GM23338 (cell line): Measurements from ENCODE around the gene OLFML3. TPM values are rescaled to one million over a fixed set of nuclear protein-coding genes. Genes with fewer than 3 reads are reported as not detected.
A peak's percentile ranks its signal among the peaks of the same experiment; 100 is the strongest.
"Not testable (repeated sequence)": the region's sequence is repeated elsewhere in the genome, so short reads cannot be mapped to it uniquely, and the experiment has no call there.

Source experiments
- ATAC-seq: fragments of 200-7000 bp; cut with Tn5 transposase; 3 replicates; pipeline ENCODE4 v1.9.1; 2020
- DNase-seq: peaks from one replicate; pipeline ENCODE4 v3.0.0-alpha.2; 2015; ENCODE audit warnings: low spot score
- H2AFZ ChIP-seq: fragments of 200-600 bp; sonication (generic); 2 replicates; pipeline ENCODE4 v1.8.0; 2016; ENCODE audit warnings: antibody characterized with exemption, mild to moderate bottlenecking, moderate library complexity
- H3F3A ChIP-seq: fragments of 200-600 bp; sonication (generic); replicated peaks from 2 replicates; pipeline ENCODE4 v1.8.0; 2017; ENCODE audit warnings: antibody characterized with exemption, mixed run types, low read depth
- H3K27ac ChIP-seq: fragments of 200-600 bp; sonication (generic); 2 replicates; pipeline ENCODE4 v1.6.1; 2016; ENCODE audit warnings: low read depth
- H3K27me3 ChIP-seq: fragments of 200-600 bp; sonication (generic); 2 replicates; pipeline ENCODE4 v1.8.0; 2016; ENCODE audit warnings: mild to moderate bottlenecking, mixed run types, moderate library complexity; ENCODE audit not compliant: insufficient read depth
- H3K36me3 ChIP-seq: fragments of 200-600 bp; sonication (generic); 2 replicates; pipeline ENCODE4 v1.8.0; 2016; ENCODE audit warnings: mild to moderate bottlenecking; ENCODE audit not compliant: insufficient read depth
- H3K4me1 ChIP-seq: fragments of 200-600 bp; sonication (generic); 2 replicates; pipeline ENCODE4 v1.8.0; 2016; ENCODE audit warnings: mild to moderate bottlenecking, moderate library complexity; ENCODE audit not compliant: insufficient read depth
- H3K4me2 ChIP-seq: fragments of 200-600 bp; sonication (generic); 2 replicates; pipeline ENCODE4 v1.7.1; 2017; ENCODE audit warnings: mixed run types
- H3K4me3 ChIP-seq: fragments of 200-600 bp; sonication (generic); 2 replicates; pipeline ENCODE4 v1.6.1; 2016; ENCODE audit warnings: mixed run types
- H3K79me2 ChIP-seq: fragments of 200-600 bp; sonication (generic); replicated peaks from 2 replicates; pipeline ENCODE4 v1.8.0; 2017; ENCODE audit warnings: mild to moderate bottlenecking; ENCODE audit not compliant: insufficient read depth
- H3K9me2 ChIP-seq: fragments of 200-600 bp; sonication (generic); 2 replicates; pipeline ENCODE4 v1.8.0; 2017; ENCODE audit not compliant: insufficient read depth
- H4K20me1 ChIP-seq: fragments of 200-600 bp; sonication (generic); replicated peaks from 2 replicates; pipeline ENCODE4 v1.8.0; 2017; ENCODE audit warnings: mild to moderate bottlenecking; ENCODE audit not compliant: insufficient read depth
- H3K27ac Mint-ChIP-seq: 2 replicates; pipeline ENCODE4 v1.8.0; 2020; ENCODE audit warnings: inconsistent platforms, mild to moderate bottlenecking, moderate library complexity, mixed read lengths
- H3K27me3 Mint-ChIP-seq: 3 replicates; pipeline ENCODE4 v1.8.0; 2022; ENCODE audit warnings: low read depth, mild to moderate bottlenecking, moderate library complexity, mixed read lengths, inconsistent platforms; ENCODE audit not compliant: insufficient read depth, poor library complexity
- H3K36me3 Mint-ChIP-seq: 3 replicates; pipeline ENCODE4 v1.8.0; 2021; ENCODE audit warnings: low read depth, mild to moderate bottlenecking, inconsistent platforms, moderate library complexity, mixed read lengths
- H3K4me1 Mint-ChIP-seq: 3 replicates; pipeline ENCODE4 v1.8.0; 2020; ENCODE audit warnings: mild to moderate bottlenecking, inconsistent platforms, mixed read lengths
- H3K4me3 Mint-ChIP-seq: 3 replicates; pipeline ENCODE4 v1.8.0; 2021; ENCODE audit warnings: moderate library complexity, mild to moderate bottlenecking, inconsistent platforms, mixed read lengths
- H3K9me3 Mint-ChIP-seq: 3 replicates; pipeline ENCODE4 v1.8.0; 2020; ENCODE audit warnings: moderate library complexity, mild to moderate bottlenecking, inconsistent platforms, mixed read lengths
- CREB1 ChIP-seq: fragments of 250-450 bp; sonication (Bioruptor Pico); IDR thresholded peaks from 2 replicates; pipeline ENCODE4 v1.5.0; 2020; ENCODE audit warnings: low read depth, mild to moderate bottlenecking, moderate library complexity
- JUNB ChIP-seq: IDR thresholded peaks from one replicate; pipeline ENCODE4 v1.6.1; 2016; ENCODE audit warnings: antibody characterized with exemption; ENCODE audit not compliant: unreplicated experiment
- ZNF114 ChIP-seq: fragments of 250-450 bp; sonication (Bioruptor Pico); IDR thresholded peaks from 2 replicates; pipeline ENCODE4 v1.5.0; 2020; ENCODE audit warnings: mild to moderate bottlenecking, moderate library complexity
- polyA plus RNA-seq: library from polyadenylated mRNA; unstranded; fragments of >200 nt; fragmentation: Nextera tagmentation; extraction: Ambion mirVana; gene quantifications from 2 replicates; pipeline ENCODE4 v1.2.1, GENCODE V29; 2016
- total RNA-seq: library from RNA; depleted of rRNA; stranded (reverse); fragments of >200 nt; shearing (Covaris generic); gene quantifications from 2 replicates; pipeline ENCODE4 v1.2.3, GENCODE V29; 2014

The OLFML3 gene
- total and polyA plus RNA-seq, 2 experiments from 2014 or later: 42.8 to 69.9 TPM

GRCh38 chr1:113946112-113946511 is 33.2 kb upstream of the OLFML3 start:
- no peak overlapping the region for H3K27ac ChIP-seq
- H3K4me1 Mint-ChIP-seq: peaks cover 17% of the 10 kb centered on the region
- no peaks in the 10 kb centered on the region for H3K9me3 Mint-ChIP-seq
- H3K36me3 Mint-ChIP-seq: peaks cover 14% of the 10 kb centered on the region; the same call in 2 of the 3 replicates
- peaks cover 7% of the 10 kb centered on the region; the same call in 1 of the 2 replicates for H4K20me1 ChIP-seq
- H3K4me1 ChIP-seq: no peaks in the 10 kb centered on the region
- H2AFZ ChIP-seq: no peak overlapping the region
- no peak overlapping the region for H3K4me3 ChIP-seq
- H3K27me3 Mint-ChIP-seq: no peaks in the 10 kb centered on the region
- H3F3A ChIP-seq: no peaks in the 10 kb centered on the region
- no peak overlapping the region for H3K4me3 Mint-ChIP-seq
- H3K9me2 ChIP-seq: no peaks in the 10 kb centered on the region
- TF ChIP-seq CREB1: no peak
- DNase-seq (peak; percentile 19), ATAC-seq (peak; percentile 61)
- no peak overlapping the region for H3K4me2 ChIP-seq
- no peaks in the 10 kb centered on the region for H3K27me3 ChIP-seq
- H3K79me2 ChIP-seq: peaks cover 62% of the 10 kb centered on the region
- no peak overlapping the region for H3K27ac Mint-ChIP-seq
- no peaks in the 10 kb centered on the region; the same call in 1 of the 2 replicates for H3K36me3 ChIP-seq

GRCh38 chr1:113946678-113947387 is 32.4 kb upstream of the OLFML3 start:
- peaks cover 17% of the 10 kb centered on the region for H3K4me1 Mint-ChIP-seq
- peak overlapping the region; percentile 7; the same call in 1 of the 2 replicates for H3K27ac ChIP-seq
- ATAC-seq (no peak), DNase-seq (no peak)
- H3K27me3 Mint-ChIP-seq: no peaks in the 10 kb centered on the region
- no peaks in the 10 kb centered on the region for H3K27me3 ChIP-seq
- no peaks in the 10 kb centered on the region for H3K9me2 ChIP-seq
- H3K4me2 ChIP-seq: no peak overlapping the region
- H3K36me3 Mint-ChIP-seq: peaks cover 11% of the 10 kb centered on the region; the same call in 2 of the 3 replicates
- H3K4me1 ChIP-seq: no peaks in the 10 kb centered on the region
- no peak overlapping the region for H2AFZ ChIP-seq
- H3K79me2 ChIP-seq: peaks cover 65% of the 10 kb centered on the region
- peak overlapping the region; percentile 15; the same call in 1 of the 2 replicates for H3K27ac Mint-ChIP-seq
- H3K4me3 Mint-ChIP-seq: no peak overlapping the region
- no peaks in the 10 kb centered on the region; the same call in 1 of the 2 replicates for H3K36me3 ChIP-seq
- TF ChIP-seq JUNB: no peak
- no peaks in the 10 kb centered on the region for H3F3A ChIP-seq
- H4K20me1 ChIP-seq: peaks cover 7% of the 10 kb centered on the region; the same call in 1 of the 2 replicates
- H3K9me3 Mint-ChIP-seq: no peaks in the 10 kb centered on the region
- no peak overlapping the region for H3K4me3 ChIP-seq

- no peak overlapping the region for H3K4me3 Mint-ChIP-seq
- no peaks in the 10 kb centered on the region for H3F3A ChIP-seq
- ATAC-seq (no peak), DNase-seq (no peak)
- H2AFZ ChIP-seq: no peak overlapping the region
- H3K4me3 ChIP-seq: no peak overlapping the region
- no peaks in the 10 kb centered on the region for H3K36me3 ChIP-seq
- H3K4me1 ChIP-seq: 0 out of 2 replicates have a peak, but pooled peaks cover 2% of the 10 kb centered on the region
- H3K27ac Mint-ChIP-seq: no peak overlapping the region; the same call in 1 of the 2 replicates
- H4K20me1 ChIP-seq: peaks cover 7% of the 10 kb centered on the region; the same call in 1 of the 2 replicates
- H3K27ac ChIP-seq: no peak overlapping the region
- H3K27me3 ChIP-seq: no peaks in the 10 kb centered on the region
- H3K27me3 Mint-ChIP-seq: no peaks in the 10 kb centered on the region
- H3K4me1 Mint-ChIP-seq: peaks cover 20% of the 10 kb centered on the region
- H3K36me3 Mint-ChIP-seq: peaks cover 11% of the 10 kb centered on the region; the same call in 2 of the 3 replicates
- H3K9me3 Mint-ChIP-seq: no peaks in the 10 kb centered on the region
- TF ChIP-seq ZNF114 (CRISPR knock-in tag): no peak
- H3K4me2 ChIP-seq: no peak overlapping the region
- H3K79me2 ChIP-seq: peaks cover 65% of the 10 kb centered on the region
- no peaks in the 10 kb centered on the region for H3K9me2 ChIP-seq
Measured at GRCh38 chr1:113947388-113948107, 31.7 kb upstream of the OLFML3 start.

DNA sequence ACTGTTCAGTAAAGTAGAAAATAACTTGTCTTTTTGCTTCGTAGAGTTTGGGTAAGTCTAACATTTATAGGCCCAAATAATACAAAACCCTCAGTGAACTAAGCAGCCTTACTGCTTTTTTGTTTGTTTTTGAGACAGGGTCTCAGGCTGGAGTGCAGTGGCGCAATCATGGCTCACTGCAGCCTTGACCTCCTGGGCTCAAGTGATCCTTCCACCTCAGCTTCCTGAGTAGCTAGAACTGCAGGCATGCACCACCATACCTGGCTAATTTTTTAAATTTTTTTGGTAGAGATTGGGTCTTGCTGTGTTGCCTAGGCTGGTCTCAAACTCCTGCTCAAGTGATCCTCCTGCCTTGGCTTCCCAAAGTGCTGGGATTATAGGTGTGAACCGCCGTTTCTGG is 31.1 kb upstream of the OLFML3 start:
- not testable (repeated sequence) for H3K27me3 Mint-ChIP-seq, H3K4me1 ChIP-seq, H3K4me3 ChIP-seq, H3K36me3 ChIP-seq, ATAC-seq, H2AFZ ChIP-seq, H3K4me3 Mint-ChIP-seq, H4K20me1 ChIP-seq, DNase-seq, H3F3A ChIP-seq, H3K27me3 ChIP-seq, H3K36me3 Mint-ChIP-seq, H3K27ac Mint-ChIP-seq, H3K9me2 ChIP-seq, H3K4me2 ChIP-seq, H3K9me3 Mint-ChIP-seq
- Histone ChIP-seq H3K79me2 (peaks cover 59% of the 10 kb centered on the region), H3K27ac (0 out of 2 replicates have a peak overlapping the region, but pooled peaks have one; percentile 47)
- H3K4me1 Mint-ChIP-seq: peaks cover 22% of the 10 kb centered on the region
